SU-DHL-6 (cell line): ENCODE measurements around the gene PRR15.

Experiments used
- EZH2phosphoT487 ChIP-seq: fragments of 200-600 bp; sonication (generic), shearing (Covaris generic); conservative IDR thresholded peaks from 2 replicates; pipeline ENCODE4 v1.6.1; 2018; ENCODE audit warnings: mild to moderate bottlenecking, antibody characterized with exemption, low read length, moderate library complexity, mixed read lengths
- TF ChIP-seq, protein P1 (sequence below): fragments of 200-600 bp; sonication (generic); IDR thresholded peaks from one replicate; pipeline ENCODE4 v1.5.1; 2017; ENCODE audit warnings: antibody characterized with exemption, mild to moderate bottlenecking, low read length, moderate library complexity; ENCODE audit not compliant: insufficient read depth, poor library complexity, severe bottlenecking

DNA sequence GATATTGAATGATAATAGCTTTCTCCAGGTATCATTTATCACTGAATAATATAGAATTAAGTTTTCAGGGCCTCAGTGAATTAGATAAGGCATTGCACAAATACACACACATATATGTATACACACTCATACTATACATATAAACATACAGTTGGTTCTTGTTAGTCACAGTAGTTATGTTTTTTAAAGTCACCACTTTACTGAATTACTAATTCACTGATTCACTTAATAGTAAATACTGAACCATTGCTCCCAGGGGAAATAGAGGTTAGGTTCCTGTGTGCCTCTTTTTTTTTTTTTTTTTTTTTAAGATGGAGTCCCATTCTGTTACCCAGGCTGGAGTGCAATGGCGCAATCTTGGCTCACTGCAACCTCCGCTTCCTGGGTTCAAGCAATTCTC lies 33.6 kb downstream of the PRR15 start:
- TF ChIP-seq, protein P1, sequence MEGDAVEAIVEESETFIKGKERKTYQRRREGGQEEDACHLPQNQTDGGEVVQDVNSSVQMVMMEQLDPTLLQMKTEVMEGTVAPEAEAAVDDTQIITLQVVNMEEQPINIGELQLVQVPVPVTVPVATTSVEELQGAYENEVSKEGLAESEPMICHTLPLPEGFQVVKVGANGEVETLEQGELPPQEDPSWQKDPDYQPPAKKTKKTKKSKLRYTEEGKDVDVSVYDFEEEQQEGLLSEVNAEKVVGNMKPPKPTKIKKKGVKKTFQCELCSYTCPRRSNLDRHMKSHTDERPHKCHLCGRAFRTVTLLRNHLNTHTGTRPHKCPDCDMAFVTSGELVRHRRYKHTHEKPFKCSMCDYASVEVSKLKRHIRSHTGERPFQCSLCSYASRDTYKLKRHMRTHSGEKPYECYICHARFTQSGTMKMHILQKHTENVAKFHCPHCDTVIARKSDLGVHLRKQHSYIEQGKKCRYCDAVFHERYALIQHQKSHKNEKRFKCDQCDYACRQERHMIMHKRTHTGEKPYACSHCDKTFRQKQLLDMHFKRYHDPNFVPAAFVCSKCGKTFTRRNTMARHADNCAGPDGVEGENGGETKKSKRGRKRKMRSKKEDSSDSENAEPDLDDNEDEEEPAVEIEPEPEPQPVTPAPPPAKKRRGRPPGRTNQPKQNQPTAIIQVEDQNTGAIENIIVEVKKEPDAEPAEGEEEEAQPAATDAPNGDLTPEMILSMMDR = no peak
- no peak for TF ChIP-seq EZH2phosphoT487
